GM19025 (cell line): ENCODE measurements around the gene TCF7L2.

Source experiments
- ATAC-seq: cut with Tn5 transposase; IDR thresholded peaks from one replicate; pipeline ENCODE4 v1.9.1; 2021; ENCODE audit warnings: mild to moderate bottlenecking, low read depth, moderate library complexity; ENCODE audit not compliant: unreplicated experiment

TCF7L2 gene

GRCh38 chr10:113111900-113112853, 162.1 kb downstream of the TCF7L2 start:
- no peak for ATAC-seq

- no peak for ATAC-seq
Measured at GRCh38 chr10:113113241-113113640, 163.2 kb downstream of the TCF7L2 start.

- no peak for ATAC-seq
Measured at GRCh38 chr10:113113918-113114317, 163.9 kb downstream of the TCF7L2 start.

GRCh38 chr10:113115556-113115955, 165.5 kb downstream of the TCF7L2 start:
- ATAC-seq, result no peak

GRCh38 chr10:113118882-113119281, 168.8 kb downstream of the TCF7L2 start:
- ATAC-seq, result no peak

- no peak for ATAC-seq
Measured at GRCh38 chr10:113119801-113120200, 169.8 kb downstream of the TCF7L2 start.

- no peak for ATAC-seq
Measured at GRCh38 chr10:113121153-113121552, 171.1 kb downstream of the TCF7L2 start.

GRCh38 chr10:113122947-113123346, 172.9 kb downstream of the TCF7L2 start:
- no peak for ATAC-seq

- ATAC-seq, result no peak
Measured at GRCh38 chr10:113124724-113125123, 174.7 kb downstream of the TCF7L2 start.

- ATAC-seq, result no peak
Measured at GRCh38 chr10:113125612-113126011, 175.6 kb downstream of the TCF7L2 start.

GRCh38 chr10:113126229-113127201, 176.5 kb downstream of the TCF7L2 start:
- ATAC-seq, result no peak

- no peak for ATAC-seq
Measured at GRCh38 chr10:113127261-113127900, 177.3 kb downstream of the TCF7L2 start.

- no peak for ATAC-seq
Measured at GRCh38 chr10:113127901-113128283, 177.8 kb downstream of the TCF7L2 start.

- ATAC-seq, result no peak
Measured at GRCh38 chr10:113128450-113129070, 178.5 kb downstream of the TCF7L2 start.

GRCh38 chr10:113129117-113129516, 179.1 kb downstream of the TCF7L2 start:
- ATAC-seq, result no peak

GRCh38 chr10:113130014-113130641, 180.1 kb downstream of the TCF7L2 start:
- no peak for ATAC-seq

GRCh38 chr10:113131613-113132261, 181.7 kb downstream of the TCF7L2 start:
- no peak for ATAC-seq

GRCh38 chr10:113132591-113133121, 182.6 kb downstream of the TCF7L2 start:
- no peak for ATAC-seq
